ENCODE data around the gene ASAP3. TPM values are rescaled to one million over a fixed set of nuclear protein-coding genes. Genes with fewer than 3 reads are reported as not detected.

The ASAP3 gene
- total and polyA plus RNA-seq, 2 of the 13 experiments (the other 11 are each of a cell fraction or from before 2014, with no cell fraction given): 32.6 to 37.0 TPM

- CTCF ChIA-PET (ENCODE audit: low intra/inter-chr PET ratio, low total read pairs): no interaction called here
Measured at GRCh38 chr1:23533246-23534023, 49.5 kb upstream of the ASAP3 start.

More at GRCh38 chr1:23533246-23534023, 49.5 kb upstream of the ASAP3 start:
- no peak overlapping the region for H3K9ac ChIP-seq (ENCODE audit: insufficient read depth, low read depth, low read length)
- no peak for TF ChIP-seq ZNF329 (CRISPR knock-in tag; IDR thresholded peaks at IDR 0.05; ENCODE audit: low read depth)
- no peak for TF ChIP-seq ZNF737 (CRISPR knock-in tag; IDR thresholded peaks at IDR 0.05; ENCODE audit: borderline replicate concordance)
- no peak for TF ChIP-seq ZNF350 (CRISPR knock-in tag; IDR thresholded peaks at IDR 0.05; ENCODE audit: borderline replicate concordance, low read depth)
- no peak for TF ChIP-seq YEATS4 (CRISPR knock-in tag; IDR thresholded peaks at IDR 0.05; ENCODE audit: borderline replicate concordance)
- no peak for TF ChIP-seq ZNF33A (CRISPR knock-in tag; IDR thresholded peaks at IDR 0.05; ENCODE audit: borderline replicate concordance)
- TF ChIP-seq TFDP1 (CRISPR knock-in tag; IDR thresholded peaks at IDR 0.05; ENCODE audit: borderline replicate concordance): no peak
- no peak for TF ChIP-seq ZNF577 (CRISPR knock-in tag; IDR thresholded peaks at IDR 0.05; ENCODE audit: borderline replicate concordance, low read depth)
- intact Hi-C loops (cut with micrococcal nuclease; ENCODE audit: unreplicated experiment): loop anchor here (10.0 kb wide), 1 partner anchor 169 kb away; the partner anchor contains the start of gene ZNF436
- H3K4me3 ChIP-seq (replicated peaks in 1 of 3; ENCODE audit: insufficient read depth in 1 of 3, low read depth in 2 of 3, low read length in 3 of 3): no peak overlapping the region
- in situ Hi-C loops (cut with HindIII; ENCODE audit: extremely low pct_ligation_motif_present, low pct_unique_long_range_greater_than_20kb): loop anchor here (5.0 to 10.0 kb wide), 2 partner anchors 36 to 189 kb away; partner anchors contain the start of gene HNRNPR
- no peak overlapping the region for H3K27ac ChIP-seq (ENCODE audit: extremely low read length, insufficient read depth, low read length)
- FAIRE-seq (no peak), ATAC-seq (no peak), DNase-seq (ENCODE audit: low spot score) (no peak)
- H2AFZ ChIP-seq (ENCODE audit: low read length): no peak overlapping the region
- no peaks in the 10 kb centered on the region for H3K27me3 ChIP-seq (ENCODE audit: control insufficient read depth in 1 of 2, insufficient read depth in 2 of 2, low read length in 2 of 2)
- H4K20me1 ChIP-seq (ENCODE audit: insufficient read depth, low read length): no peaks in the 10 kb centered on the region
- WGBS (ENCODE audit: low lambda C conversion rate): 55% methylated on average over 6 of the region's 6 CpGs
- H3K36me3 ChIP-seq (replicated peaks in 1 of 2; ENCODE audit: control insufficient read depth in 1 of 2, insufficient read depth in 2 of 2, low read length in 2 of 2): no peaks in the 10 kb centered on the region
- no peaks in the 10 kb centered on the region for H3K9me3 ChIP-seq (ENCODE audit: low read length)
- no TSS peak for BruUV-seq (replicated peaks)
- H3K4me1 ChIP-seq (ENCODE audit: insufficient read depth, low read length): peaks cover 92% of the 10 kb centered on the region
- no peaks in the 10 kb centered on the region for H3K79me2 ChIP-seq (ENCODE audit: insufficient read depth, low read length)
- POLR2A ChIA-PET: no interaction called here
- H3K4me2 ChIP-seq (ENCODE audit: low read depth, low read length): 0 out of 2 replicates have a peak overlapping the region, but pooled peaks have one; percentile 100

Measured in HepG2 (cell line).